ENCODE data around the gene ADGRG3. TPM values are rescaled to one million over a fixed set of nuclear protein-coding genes. Genes with fewer than 3 reads are reported as not detected.
A peak's percentile ranks its signal among the peaks of the same experiment; 100 is the strongest.

Gene ADGRG3
- total and polyA plus RNA-seq, 9 of the 15 experiments (the other 6 are each of a cell fraction or from before 2014, with no cell fraction given), result 0.09 to 0.52 (median 0.14) TPM; not detected in 3

- no peaks in the 10 kb centered on the region for H3K36me3 ChIP-seq (ENCODE audit: control insufficient read depth, insufficient read depth, low read length)
- no peaks in the 10 kb centered on the region for H3K79me2 ChIP-seq (ENCODE audit: control insufficient read depth, insufficient read depth, low read length)
- FAIRE-seq (peak; percentile 99), DNase-seq (ENCODE audit: extremely low read depth in 1 of 4, low spot score in 3 of 4) (peak; percentile 61 to 81 (median 68)), ATAC-seq (peak; percentile 91)
- no peak overlapping the region for H3K4me3 ChIP-seq
- no peaks in the 10 kb centered on the region for H3K9me3 ChIP-seq (replicated peaks; ENCODE audit: control insufficient read depth, insufficient read depth, low read depth, low read length)
- no peak overlapping the region for H3K9ac ChIP-seq (ENCODE audit: insufficient read depth in 1 of 2, low read depth in 2 of 2, low read length in 2 of 2)
- H3K4me2 ChIP-seq (ENCODE audit: insufficient read depth, low read length), result peak overlapping the region; percentile 53; the same call in 1 of the 2 replicates
- intact Hi-C loops (cut with micrococcal nuclease) (loop anchor here (1.0 kb wide), 1 partner anchor 14 kb away; no protein-coding TSS in a partner anchor), in situ Hi-C loops (cut with MboI) (no loop called here)
- H3K4me1 ChIP-seq (replicated peaks in 1 of 2; ENCODE audit: control insufficient read depth in 2 of 2, insufficient read depth in 2 of 2, low read length in 2 of 2), result peaks cover 23 to 31% of the 10 kb centered on the region in 2 experiments
- no peaks in the 10 kb centered on the region for H3K9me1 ChIP-seq (ENCODE audit: control insufficient read depth, insufficient read depth, low read length)
- 7% methylated on average over 12 of the region's 12 CpGs for WGBS (ENCODE audit: insufficient coverage, low coverage, missing lambda C conversion rate)
- ChIA-PET CTCF (ENCODE audit: low intra/inter-chr PET ratio) (no interaction called here), POLR2A (interaction anchor here (0.6 to 2.5 kb wide), 6 partner anchors 8 to 301 kb away, joined by 3 to 8 read pairs (median 4); no protein-coding TSS in a partner anchor)
- 0 out of 3 replicates have a peak overlapping the region, but pooled peaks have one; percentile 2 for H3K27ac ChIP-seq (ENCODE audit: extremely low read depth, low read depth, low read length)
- 0 out of 5 replicates have a peak, but pooled peaks cover 0 to 5% of the 10 kb centered on the region in 2 experiments for H3K27me3 ChIP-seq (ENCODE audit: control insufficient read depth in 2 of 2, insufficient read depth in 2 of 2, low read length in 2 of 2)
- no peaks in the 10 kb centered on the region for H4K20me1 ChIP-seq (replicated peaks; ENCODE audit: control insufficient read depth, insufficient read depth, low read length)
- BruUV-seq (replicated peaks), result no TSS peak
- H2AFZ ChIP-seq (ENCODE audit: low read depth, low read length), result peak overlapping the region; percentile 52
- TF ChIP-seq LCOR (CRISPR knock-in tag; IDR thresholded peaks at IDR 0.05) (0 out of 2 replicates have a peak, but pooled peaks have one; percentile 28), HDAC2 (IDR thresholded peaks at IDR 0.05) (0 out of 2 replicates have a peak, but pooled peaks have one; percentile 11), MYC (IDR thresholded peaks at IDR 0.05; ENCODE audit: low read depth, low read length) (0 out of 2 replicates have a peak, but pooled peaks have one; percentile 13), MYC (CRISPR knock-in tag; IDR thresholded peaks at IDR 0.05; ENCODE audit: borderline replicate concordance, low read depth) (no peak), TRIM25 (IDR thresholded peaks at IDR 0.05; ENCODE audit: borderline replicate concordance) (no peak), FOSL1 (tag; conservative IDR thresholded peaks at IDR 0.05) (peak; percentile 61), STAT5A (IDR thresholded peaks at IDR 0.05; ENCODE audit: borderline replicate concordance, low read length) (0 out of 2 replicates have a peak, but pooled peaks have one; percentile 17), ZNF121 (CRISPR knock-in tag; conservative IDR thresholded peaks at IDR 0.05) (no peak), CEBPG (CRISPR knock-in tag; IDR thresholded peaks at IDR 0.05) (peak; percentile 89), CEBPG (tag; conservative IDR thresholded peaks at IDR 0.05 in 1 of 2, IDR thresholded peaks at IDR 0.05 in 1 of 2) (peak; percentile 95 to 99), NEUROD1 (IDR thresholded peaks at IDR 0.05; ENCODE audit: borderline replicate concordance, low read depth, low read length, partially characterized antibody) (peak; percentile 46), TAL1 (IDR thresholded peaks at IDR 0.05) (peak; percentile 51), L3MBTL2 (IDR thresholded peaks at IDR 0.05) (peak; percentile 45)
- TF ChIP-seq, protein P1, sequence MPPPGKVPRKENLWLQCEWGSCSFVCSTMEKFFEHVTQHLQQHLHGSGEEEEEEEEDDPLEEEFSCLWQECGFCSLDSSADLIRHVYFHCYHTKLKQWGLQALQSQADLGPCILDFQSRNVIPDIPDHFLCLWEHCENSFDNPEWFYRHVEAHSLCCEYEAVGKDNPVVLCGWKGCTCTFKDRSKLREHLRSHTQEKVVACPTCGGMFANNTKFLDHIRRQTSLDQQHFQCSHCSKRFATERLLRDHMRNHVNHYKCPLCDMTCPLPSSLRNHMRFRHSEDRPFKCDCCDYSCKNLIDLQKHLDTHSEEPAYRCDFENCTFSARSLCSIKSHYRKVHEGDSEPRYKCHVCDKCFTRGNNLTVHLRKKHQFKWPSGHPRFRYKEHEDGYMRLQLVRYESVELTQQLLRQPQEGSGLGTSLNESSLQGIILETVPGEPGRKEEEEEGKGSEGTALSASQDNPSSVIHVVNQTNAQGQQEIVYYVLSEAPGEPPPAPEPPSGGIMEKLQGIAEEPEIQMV (tag; conservative IDR thresholded peaks at IDR 0.05; ENCODE audit: low read depth), result 0 out of 2 replicates have a peak, but pooled peaks have one; percentile 6
- TF ChIP-seq, protein P2, sequence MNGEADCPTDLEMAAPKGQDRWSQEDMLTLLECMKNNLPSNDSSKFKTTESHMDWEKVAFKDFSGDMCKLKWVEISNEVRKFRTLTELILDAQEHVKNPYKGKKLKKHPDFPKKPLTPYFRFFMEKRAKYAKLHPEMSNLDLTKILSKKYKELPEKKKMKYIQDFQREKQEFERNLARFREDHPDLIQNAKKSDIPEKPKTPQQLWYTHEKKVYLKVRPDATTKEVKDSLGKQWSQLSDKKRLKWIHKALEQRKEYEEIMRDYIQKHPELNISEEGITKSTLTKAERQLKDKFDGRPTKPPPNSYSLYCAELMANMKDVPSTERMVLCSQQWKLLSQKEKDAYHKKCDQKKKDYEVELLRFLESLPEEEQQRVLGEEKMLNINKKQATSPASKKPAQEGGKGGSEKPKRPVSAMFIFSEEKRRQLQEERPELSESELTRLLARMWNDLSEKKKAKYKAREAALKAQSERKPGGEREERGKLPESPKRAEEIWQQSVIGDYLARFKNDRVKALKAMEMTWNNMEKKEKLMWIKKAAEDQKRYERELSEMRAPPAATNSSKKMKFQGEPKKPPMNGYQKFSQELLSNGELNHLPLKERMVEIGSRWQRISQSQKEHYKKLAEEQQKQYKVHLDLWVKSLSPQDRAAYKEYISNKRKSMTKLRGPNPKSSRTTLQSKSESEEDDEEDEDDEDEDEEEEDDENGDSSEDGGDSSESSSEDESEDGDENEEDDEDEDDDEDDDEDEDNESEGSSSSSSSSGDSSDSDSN (IDR thresholded peaks at IDR 0.05; ENCODE audit: borderline replicate concordance in 1 of 2, low read depth in 2 of 2, low read length in 2 of 2), result peak in 1 of 2 experiments; percentile 52; a peak in 1 of 4 replicates
Observed at GRCh38 chr16:57675741-57676551, 7.8 kb downstream of the ADGRG3 start.
